Stomach (tissue), 4 donors: ENCODE measurements around the gene CNPY4.

Experiments used
- CTCF ChIP-seq, 7 experiments: fragments of 450-650 bp in 4 of 7; fragments of 200-600 bp in 3 of 7; sonication (generic) in 3 of 7; IDR thresholded peaks; one replicate each; pipeline ENCODE4 v1.5.1; 2016 to 2019; ENCODE audit warnings: antibody characterized with exemption in 7 of 7, control low read depth in 2 of 7, mild to moderate bottlenecking in 1 of 7
- EP300 ChIP-seq: sonication (generic); formaldehyde crosslinking; IDR thresholded peaks from one replicate; pipeline ENCODE4 v1.6.1; 2017; ENCODE audit warnings: antibody characterized with exemption
- POLR2A ChIP-seq, 4 donors: fragments of 450-650 bp; IDR thresholded peaks; one replicate each; pipeline ENCODE4 v1.6.1; 2016; ENCODE audit warnings: antibody characterized with exemption in 4 of 4, control low read depth in 2 of 4, mild to moderate bottlenecking in 1 of 4, moderate library complexity in 1 of 4
- POLR2AphosphoS5 ChIP-seq, 3 donors: sonication (generic); formaldehyde crosslinking; IDR thresholded peaks; one replicate each; pipeline ENCODE4 v1.6.1; 2016; ENCODE audit warnings: antibody characterized with exemption in 3 of 3

- TF ChIP-seq CTCF (IDR thresholded peaks at IDR 0.05) (no peak), EP300 (no peak), POLR2A (IDR thresholded peaks at IDR 0.05) (no peak), POLR2AphosphoS5 (IDR thresholded peaks at IDR 0.05) (no peak)
Measured at GRCh38 chr7:100115026-100115425, 4.4 kb upstream of the CNPY4 start.
